ENCODE measurements around the gene POLR2M.

DNA sequence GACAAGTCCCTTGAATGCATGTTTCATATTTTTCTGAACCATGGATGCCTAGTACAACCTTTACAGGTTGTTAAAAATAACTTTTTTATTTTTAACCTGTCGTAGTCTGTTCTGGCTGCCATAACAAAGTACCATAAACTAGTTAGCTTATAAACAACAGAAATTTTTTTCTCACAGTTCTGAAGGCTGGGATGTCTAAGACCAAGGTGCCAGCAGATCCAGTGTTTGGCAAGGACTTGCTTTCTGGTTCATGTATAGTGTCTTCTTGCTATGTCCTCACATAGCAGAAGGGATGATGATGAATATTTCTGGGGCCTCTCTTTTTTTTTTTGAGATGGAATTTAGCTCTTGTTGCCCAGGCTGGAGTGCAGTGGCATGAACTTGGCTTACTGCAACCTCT lies 23.0 kb upstream of the POLR2M start:
- TF ChIP-seq EZH2phosphoT487 (IDR thresholded peaks at IDR 0.05) (no peak), EZH2 (IDR thresholded peaks at IDR 0.05) (no peak)
- TF ChIP-seq, protein P1, sequence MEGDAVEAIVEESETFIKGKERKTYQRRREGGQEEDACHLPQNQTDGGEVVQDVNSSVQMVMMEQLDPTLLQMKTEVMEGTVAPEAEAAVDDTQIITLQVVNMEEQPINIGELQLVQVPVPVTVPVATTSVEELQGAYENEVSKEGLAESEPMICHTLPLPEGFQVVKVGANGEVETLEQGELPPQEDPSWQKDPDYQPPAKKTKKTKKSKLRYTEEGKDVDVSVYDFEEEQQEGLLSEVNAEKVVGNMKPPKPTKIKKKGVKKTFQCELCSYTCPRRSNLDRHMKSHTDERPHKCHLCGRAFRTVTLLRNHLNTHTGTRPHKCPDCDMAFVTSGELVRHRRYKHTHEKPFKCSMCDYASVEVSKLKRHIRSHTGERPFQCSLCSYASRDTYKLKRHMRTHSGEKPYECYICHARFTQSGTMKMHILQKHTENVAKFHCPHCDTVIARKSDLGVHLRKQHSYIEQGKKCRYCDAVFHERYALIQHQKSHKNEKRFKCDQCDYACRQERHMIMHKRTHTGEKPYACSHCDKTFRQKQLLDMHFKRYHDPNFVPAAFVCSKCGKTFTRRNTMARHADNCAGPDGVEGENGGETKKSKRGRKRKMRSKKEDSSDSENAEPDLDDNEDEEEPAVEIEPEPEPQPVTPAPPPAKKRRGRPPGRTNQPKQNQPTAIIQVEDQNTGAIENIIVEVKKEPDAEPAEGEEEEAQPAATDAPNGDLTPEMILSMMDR (IDR thresholded peaks at IDR 0.05) = no peak
